GM18868 (cell line): Measurements from ENCODE around the gene CREBRF.
"Not testable (repeated sequence)": the region's sequence is repeated elsewhere in the genome, so short reads cannot be mapped to it uniquely, and the experiment has no call there.

Experiments used
- ATAC-seq: cut with Tn5 transposase; IDR thresholded peaks from one replicate; pipeline ENCODE4 v1.9.1; 2021; ENCODE audit warnings: mild to moderate bottlenecking, moderate library complexity; ENCODE audit not compliant: unreplicated experiment

CREBRF gene

GRCh38 chr5:173035904-173036707 is 20.0 kb upstream of the CREBRF start:
- peak; percentile 58 for ATAC-seq

- no peak for ATAC-seq
Observed at GRCh38 chr5:173039188-173039587, 17.0 kb upstream of the CREBRF start.

GRCh38 chr5:173039964-173040363 is 16.2 kb upstream of the CREBRF start:
- ATAC-seq, result no peak

GRCh38 chr5:173041881-173042762 is 14.0 kb upstream of the CREBRF start:
- ATAC-seq, result no peak

GRCh38 chr5:173042763-173043107 is 13.4 kb upstream of the CREBRF start:
- no peak for ATAC-seq

GRCh38 chr5:173045474-173045873 is 10.7 kb upstream of the CREBRF start:
- ATAC-seq, result no peak

- not testable (repeated sequence) for ATAC-seq
Observed at GRCh38 chr5:173047096-173047837, 8.9 kb upstream of the CREBRF start.

GRCh38 chr5:173047838-173048105 is 8.4 kb upstream of the CREBRF start:
- ATAC-seq, result no peak

- ATAC-seq, result no peak
Observed at GRCh38 chr5:173050791-173051190, 5.4 kb upstream of the CREBRF start.

GRCh38 chr5:173051746-173052145 is 4.4 kb upstream of the CREBRF start:
- ATAC-seq, result no peak

- no peak for ATAC-seq
Observed at GRCh38 chr5:173053041-173053440, 3.1 kb upstream of the CREBRF start.

GRCh38 chr5:173055042-173055721 is 970 bp upstream of the CREBRF start:
- ATAC-seq, result no peak

GRCh38 chr5:173055722-173055982 is 500 bp upstream of the CREBRF start:
- ATAC-seq, result peak; percentile 0

- peak; percentile 35 for ATAC-seq
Observed at GRCh38 chr5:173056783-173057061, 570 bp downstream of the CREBRF start.

GRCh38 chr5:173057062-173057924 is 1.1 kb downstream of the CREBRF start:
- peak; percentile 80 for ATAC-seq

GRCh38 chr5:173062141-173062540 is 6.0 kb downstream of the CREBRF start:
- no peak for ATAC-seq

GRCh38 chr5:173065155-173065554 is 9.0 kb downstream of the CREBRF start:
- ATAC-seq, result no peak

GRCh38 chr5:173069671-173070070 is 13.5 kb downstream of the CREBRF start:
- no peak for ATAC-seq

- ATAC-seq, result no peak
Observed at GRCh38 chr5:173075137-173075843, 19.1 kb downstream of the CREBRF start.

- ATAC-seq, result no peak
Observed at GRCh38 chr5:173075970-173076369, 19.8 kb downstream of the CREBRF start.
